Breast epithelium (tissue), 3 donors: ENCODE data around the gene ENPP6.

Source experiments
- POLR2A ChIP-seq: fragments of 450-650 bp; IDR thresholded peaks from one replicate; pipeline ENCODE4 v1.6.1; 2016; ENCODE audit warnings: antibody characterized with exemption, mild to moderate bottlenecking, moderate library complexity
- POLR2AphosphoS5 ChIP-seq, 3 donors: sonication (generic); formaldehyde crosslinking; IDR thresholded peaks; one replicate each; pipeline ENCODE4 v1.6.1; 2017; ENCODE audit warnings: antibody characterized with exemption in 3 of 3
- TF ChIP-seq, protein P1 (sequence below), 3 donors: fragments of 450-650 bp; IDR thresholded peaks; one replicate each; pipeline ENCODE4 v1.5.1; 2016 to 2017; ENCODE audit warnings: antibody characterized with exemption in 3 of 3, mild to moderate bottlenecking in 3 of 3, moderate library complexity in 3 of 3

DNA sequence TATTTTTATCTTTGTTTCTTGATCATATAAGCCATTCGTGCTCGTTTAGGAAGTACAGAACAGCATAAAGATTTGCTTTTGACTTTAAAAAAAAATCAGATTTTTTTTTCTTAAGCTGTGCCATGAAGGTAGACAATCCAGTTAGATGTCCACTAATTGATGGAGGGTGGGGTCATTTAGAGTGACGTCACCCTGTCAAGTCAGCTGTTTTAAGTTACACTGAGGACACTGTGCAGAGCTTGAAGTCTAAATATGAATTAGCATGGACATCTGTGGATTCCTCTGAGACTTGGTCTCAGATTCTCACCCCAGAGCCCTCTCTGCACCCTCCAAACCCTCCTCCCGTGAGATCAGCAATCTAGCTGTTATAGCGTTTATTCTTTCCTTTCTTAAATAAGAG lies 63.9 kb downstream of the ENPP6 start:
- TF ChIP-seq, protein P1, sequence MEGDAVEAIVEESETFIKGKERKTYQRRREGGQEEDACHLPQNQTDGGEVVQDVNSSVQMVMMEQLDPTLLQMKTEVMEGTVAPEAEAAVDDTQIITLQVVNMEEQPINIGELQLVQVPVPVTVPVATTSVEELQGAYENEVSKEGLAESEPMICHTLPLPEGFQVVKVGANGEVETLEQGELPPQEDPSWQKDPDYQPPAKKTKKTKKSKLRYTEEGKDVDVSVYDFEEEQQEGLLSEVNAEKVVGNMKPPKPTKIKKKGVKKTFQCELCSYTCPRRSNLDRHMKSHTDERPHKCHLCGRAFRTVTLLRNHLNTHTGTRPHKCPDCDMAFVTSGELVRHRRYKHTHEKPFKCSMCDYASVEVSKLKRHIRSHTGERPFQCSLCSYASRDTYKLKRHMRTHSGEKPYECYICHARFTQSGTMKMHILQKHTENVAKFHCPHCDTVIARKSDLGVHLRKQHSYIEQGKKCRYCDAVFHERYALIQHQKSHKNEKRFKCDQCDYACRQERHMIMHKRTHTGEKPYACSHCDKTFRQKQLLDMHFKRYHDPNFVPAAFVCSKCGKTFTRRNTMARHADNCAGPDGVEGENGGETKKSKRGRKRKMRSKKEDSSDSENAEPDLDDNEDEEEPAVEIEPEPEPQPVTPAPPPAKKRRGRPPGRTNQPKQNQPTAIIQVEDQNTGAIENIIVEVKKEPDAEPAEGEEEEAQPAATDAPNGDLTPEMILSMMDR (IDR thresholded peaks at IDR 0.05): no peak
- TF ChIP-seq POLR2A: no peak
- TF ChIP-seq POLR2AphosphoS5 (IDR thresholded peaks at IDR 0.05): no peak
